ENCODE measurements around the gene DES.

Gene DES

GRCh38 chr2:219419012-219419324 lies 791 bp downstream of the DES start:
- no peak overlapping the region for H3K4me3 ChIP-seq (ENCODE audit: low read depth, low read length)
- CTCF ChIA-PET = interaction anchor here (0.8 to 4.7 kb wide), 9 partner anchors 10 to 111 kb away, joined by 3 to 18 read pairs (median 4); no protein-coding TSS in a partner anchor
- no peak for DNase-seq (ENCODE audit: low read depth, low spot score)
- POLR2A ChIA-PET = no interaction called here
- no peak for TF ChIP-seq CTCF (IDR thresholded peaks at IDR 0.05; ENCODE audit: insufficient read depth, low read length, missing control alignments)

- no peak for TF ChIP-seq CTCF (IDR thresholded peaks at IDR 0.05; ENCODE audit: insufficient read depth, low read length, missing control alignments)
- ChIA-PET CTCF (interaction anchor here (0.6 to 4.7 kb wide), 7 partner anchors 9 to 111 kb away, joined by 3 to 18 read pairs (median 3); no protein-coding TSS in a partner anchor), POLR2A (no interaction called here)
- no peak overlapping the region for H3K4me3 ChIP-seq (ENCODE audit: low read depth, low read length)
- no peak for DNase-seq (ENCODE audit: low read depth, low spot score)
Observed at GRCh38 chr2:219419331-219420197, 1.4 kb downstream of the DES start.

- H3K4me3 ChIP-seq (ENCODE audit: low read depth, low read length) = no peak overlapping the region
- TF ChIP-seq CTCF (IDR thresholded peaks at IDR 0.05; ENCODE audit: insufficient read depth, low read length, missing control alignments) = no peak
- ChIA-PET CTCF (interaction anchor here (0.8 to 4.7 kb wide), 4 partner anchors 16 to 109 kb away, joined by 3 to 18 read pairs (median 4); no protein-coding TSS in a partner anchor), POLR2A (no interaction called here)
- DNase-seq (ENCODE audit: low read depth, low spot score) = no peak
Observed at GRCh38 chr2:219420687-219421086, 2.5 kb downstream of the DES start.

- POLR2A ChIA-PET = no interaction called here
- TF ChIP-seq CTCF (IDR thresholded peaks at IDR 0.05; ENCODE audit: insufficient read depth, low read length, missing control alignments) = no peak
- CTCF ChIA-PET = interaction anchor here (1.6 kb wide), 1 partner anchor 19 kb away, joined by 4 read pairs; no protein-coding TSS in a partner anchor
- DNase-seq (ENCODE audit: low read depth, low spot score) = no peak
- no peak overlapping the region for H3K4me3 ChIP-seq (ENCODE audit: low read depth, low read length)
Observed at GRCh38 chr2:219421323-219421722, 3.1 kb downstream of the DES start.

GRCh38 chr2:219422952-219423534 lies 4.9 kb downstream of the DES start:
- CTCF ChIA-PET = interaction anchor here (1.2 to 2.0 kb wide), 5 partner anchors 10 to 107 kb away, joined by 6 to 7 read pairs (median 6); partner anchors contain the start of gene SPEG
- DNase-seq (ENCODE audit: low read depth, low spot score) = no peak
- POLR2A ChIA-PET = no interaction called here
- TF ChIP-seq CTCF (IDR thresholded peaks at IDR 0.05; ENCODE audit: insufficient read depth, low read length, missing control alignments) = no peak
- no peak overlapping the region for H3K4me3 ChIP-seq (ENCODE audit: low read depth, low read length)

All from AG04449 (cell line).